Stimulated activated naive CD8-positive, alpha-beta T cell treated with anti-CD3 and anti-CD28 coated beads, Interleukin-15, Interleukin-2, amounts not matched to agents 100 U/mL and 50 U/mL, for 24 hours (primary cell): Measurements from ENCODE around the gene FGA.

Source experiments
- ATAC-seq: fragments of 150-1000 bp; cut with Tn5 transposase; one replicate; pipeline ENCODE4 v1.10.0; 2021
- DNase-seq: peaks from one replicate; pipeline ENCODE4 v3.0.0; 2021

FGA gene

GRCh38 chr4:154590329-154591006 is at the start of gene FGA:
FGA (minus strand) TSS chr4:154590742; CDS start chr4:154590687, 55 bp downstream.
- no peak for ATAC-seq

GRCh38 chr4:154634058-154634457 is 43.5 kb upstream of the FGA start:
- DNase-seq: no peak
- no peak for ATAC-seq

More at GRCh38 chr4:154590329-154591006, at the start of gene FGA:
- DNase-seq: no peak

- ATAC-seq (no peak), DNase-seq (no peak)
These were observed 41.3 kb upstream of the FGA start for GRCh38 chr4:154631828-154632227.

- no peak for ATAC-seq
- no peak for DNase-seq
These were observed 39.8 kb upstream of the FGA start for GRCh38 chr4:154630324-154630723.

- DNase-seq (peak; percentile 71), ATAC-seq (peak; percentile 94)
These were observed 36.4 kb upstream of the FGA start for GRCh38 chr4:154626793-154627484.

- ATAC-seq (no peak), DNase-seq (no peak)
These were observed 35.4 kb upstream of the FGA start for GRCh38 chr4:154625971-154626370.

GRCh38 chr4:154623995-154624394 is 33.5 kb upstream of the FGA start:
- ATAC-seq (no peak), DNase-seq (no peak)

GRCh38 chr4:154623436-154623835 is 32.9 kb upstream of the FGA start:
- DNase-seq: no peak
- no peak for ATAC-seq

- no peak for DNase-seq
- no peak for ATAC-seq
These were observed 32.1 kb upstream of the FGA start for GRCh38 chr4:154622598-154622997.

- DNase-seq: no peak
- no peak for ATAC-seq
These were observed 29.6 kb upstream of the FGA start for GRCh38 chr4:154620111-154620510.

GRCh38 chr4:154618708-154619315 is 28.3 kb upstream of the FGA start:
- peak; percentile 62 for DNase-seq
- ATAC-seq: peak; percentile 83

GRCh38 chr4:154617820-154618317 is 27.3 kb upstream of the FGA start:
- ATAC-seq (no peak), DNase-seq (no peak)

GRCh38 chr4:154616731-154617130 is 26.2 kb upstream of the FGA start:
- no peak for ATAC-seq
- no peak for DNase-seq

GRCh38 chr4:154616287-154616686 is 25.7 kb upstream of the FGA start:
- no peak for ATAC-seq
- no peak for DNase-seq

- ATAC-seq (no peak), DNase-seq (no peak)
These were observed 24.7 kb upstream of the FGA start for GRCh38 chr4:154615211-154615610.

GRCh38 chr4:154614306-154614705 is 23.8 kb upstream of the FGA start:
- ATAC-seq (no peak), DNase-seq (no peak)

GRCh38 chr4:154612472-154613414 is 22.2 kb upstream of the FGA start, which contains the start of gene FGG:
FGG (minus strand) TSS chr4:154612656; CDS start chr4:154612609, 47 bp downstream.
- ATAC-seq (no peak), DNase-seq (no peak)

- ATAC-seq (no peak), DNase-seq (no peak)
These were observed 21.3 kb upstream of the FGA start for GRCh38 chr4:154611833-154612232.

GRCh38 chr4:154610582-154610981 is 20.0 kb upstream of the FGA start:
- DNase-seq (no peak), ATAC-seq (no peak)

GRCh38 chr4:154609532-154609931 is 19.0 kb upstream of the FGA start:
- DNase-seq (no peak), ATAC-seq (no peak)

GRCh38 chr4:154608361-154609252 is 18.1 kb upstream of the FGA start:
- no peak for ATAC-seq
- no peak for DNase-seq
